HL-60 (cell line): ENCODE data around the gene SCIN.

Source experiments
- DNase-seq, 2 experiments: peaks; one replicate each; pipeline ENCODE4 v3.0.0-alpha.2; 2010 to 2020; ENCODE audit warnings: low read depth in 1 of 2, low spot score in 1 of 2
- H3K27ac ChIP-seq: fragments of 250-450 bp; sonication (Bioruptor Pico); replicated peaks from 2 replicates; pipeline ENCODE4 v1.5.1; 2020; ENCODE audit warnings: mild to moderate bottlenecking, moderate library complexity
- H3K27me3 ChIP-seq: fragments of 250-450 bp; sonication (Bioruptor Pico); 2 replicates; pipeline ENCODE4 v1.5.1; 2021; ENCODE audit warnings: mild to moderate bottlenecking, moderate library complexity; ENCODE audit not compliant: insufficient read depth, poor library complexity, severe bottlenecking
- H3K4me3 ChIP-seq: replicated peaks from 2 replicates; pipeline ENCODE4 v1.5.1; 2011; ENCODE audit warnings: mild to moderate bottlenecking, control low read depth, low read length; ENCODE audit not compliant: insufficient read depth
- GABPA ChIP-seq: IDR thresholded peaks from 2 replicates; pipeline ENCODE4 v1.6.1; 2012; ENCODE audit warnings: low read depth
- POLR2AphosphoS5 ChIP-seq: IDR thresholded peaks from 2 replicates; pipeline ENCODE4 v1.6.1; 2012; ENCODE audit warnings: low read depth
- SPI1 ChIP-seq: IDR thresholded peaks from 2 replicates; pipeline ENCODE4 v1.6.1; 2012; ENCODE audit warnings: low read depth, mild to moderate bottlenecking, borderline replicate concordance
- TF ChIP-seq, protein P1 (sequence below): IDR thresholded peaks from 2 replicates; pipeline ENCODE4 v1.6.1; 2012; ENCODE audit warnings: low read depth; ENCODE audit not compliant: insufficient replicate concordance
- TF ChIP-seq, protein P2 (sequence below): IDR thresholded peaks from one replicate; pipeline ENCODE4 v1.5.1; 2011; ENCODE audit warnings: low read length, control low read depth, inconsistent platforms; ENCODE audit not compliant: insufficient read depth

The SCIN gene

GRCh38 chr7:12706900-12707536 is 136.5 kb downstream of the SCIN start:
- H3K4me3 ChIP-seq: no peak overlapping the region
- no peak for DNase-seq
- H3K27ac ChIP-seq: no peak overlapping the region
- TF ChIP-seq SPI1 (no peak), POLR2AphosphoS5 (no peak), GABPA (no peak)
- TF ChIP-seq, protein P1, sequence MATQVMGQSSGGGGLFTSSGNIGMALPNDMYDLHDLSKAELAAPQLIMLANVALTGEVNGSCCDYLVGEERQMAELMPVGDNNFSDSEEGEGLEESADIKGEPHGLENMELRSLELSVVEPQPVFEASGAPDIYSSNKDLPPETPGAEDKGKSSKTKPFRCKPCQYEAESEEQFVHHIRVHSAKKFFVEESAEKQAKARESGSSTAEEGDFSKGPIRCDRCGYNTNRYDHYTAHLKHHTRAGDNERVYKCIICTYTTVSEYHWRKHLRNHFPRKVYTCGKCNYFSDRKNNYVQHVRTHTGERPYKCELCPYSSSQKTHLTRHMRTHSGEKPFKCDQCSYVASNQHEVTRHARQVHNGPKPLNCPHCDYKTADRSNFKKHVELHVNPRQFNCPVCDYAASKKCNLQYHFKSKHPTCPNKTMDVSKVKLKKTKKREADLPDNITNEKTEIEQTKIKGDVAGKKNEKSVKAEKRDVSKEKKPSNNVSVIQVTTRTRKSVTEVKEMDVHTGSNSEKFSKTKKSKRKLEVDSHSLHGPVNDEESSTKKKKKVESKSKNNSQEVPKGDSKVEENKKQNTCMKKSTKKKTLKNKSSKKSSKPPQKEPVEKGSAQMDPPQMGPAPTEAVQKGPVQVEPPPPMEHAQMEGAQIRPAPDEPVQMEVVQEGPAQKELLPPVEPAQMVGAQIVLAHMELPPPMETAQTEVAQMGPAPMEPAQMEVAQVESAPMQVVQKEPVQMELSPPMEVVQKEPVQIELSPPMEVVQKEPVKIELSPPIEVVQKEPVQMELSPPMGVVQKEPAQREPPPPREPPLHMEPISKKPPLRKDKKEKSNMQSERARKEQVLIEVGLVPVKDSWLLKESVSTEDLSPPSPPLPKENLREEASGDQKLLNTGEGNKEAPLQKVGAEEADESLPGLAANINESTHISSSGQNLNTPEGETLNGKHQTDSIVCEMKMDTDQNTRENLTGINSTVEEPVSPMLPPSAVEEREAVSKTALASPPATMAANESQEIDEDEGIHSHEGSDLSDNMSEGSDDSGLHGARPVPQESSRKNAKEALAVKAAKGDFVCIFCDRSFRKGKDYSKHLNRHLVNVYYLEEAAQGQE: no peak
- TF ChIP-seq, protein P2, sequence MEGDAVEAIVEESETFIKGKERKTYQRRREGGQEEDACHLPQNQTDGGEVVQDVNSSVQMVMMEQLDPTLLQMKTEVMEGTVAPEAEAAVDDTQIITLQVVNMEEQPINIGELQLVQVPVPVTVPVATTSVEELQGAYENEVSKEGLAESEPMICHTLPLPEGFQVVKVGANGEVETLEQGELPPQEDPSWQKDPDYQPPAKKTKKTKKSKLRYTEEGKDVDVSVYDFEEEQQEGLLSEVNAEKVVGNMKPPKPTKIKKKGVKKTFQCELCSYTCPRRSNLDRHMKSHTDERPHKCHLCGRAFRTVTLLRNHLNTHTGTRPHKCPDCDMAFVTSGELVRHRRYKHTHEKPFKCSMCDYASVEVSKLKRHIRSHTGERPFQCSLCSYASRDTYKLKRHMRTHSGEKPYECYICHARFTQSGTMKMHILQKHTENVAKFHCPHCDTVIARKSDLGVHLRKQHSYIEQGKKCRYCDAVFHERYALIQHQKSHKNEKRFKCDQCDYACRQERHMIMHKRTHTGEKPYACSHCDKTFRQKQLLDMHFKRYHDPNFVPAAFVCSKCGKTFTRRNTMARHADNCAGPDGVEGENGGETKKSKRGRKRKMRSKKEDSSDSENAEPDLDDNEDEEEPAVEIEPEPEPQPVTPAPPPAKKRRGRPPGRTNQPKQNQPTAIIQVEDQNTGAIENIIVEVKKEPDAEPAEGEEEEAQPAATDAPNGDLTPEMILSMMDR: no peak
- no peaks in the 10 kb centered on the region for H3K27me3 ChIP-seq

DNA sequence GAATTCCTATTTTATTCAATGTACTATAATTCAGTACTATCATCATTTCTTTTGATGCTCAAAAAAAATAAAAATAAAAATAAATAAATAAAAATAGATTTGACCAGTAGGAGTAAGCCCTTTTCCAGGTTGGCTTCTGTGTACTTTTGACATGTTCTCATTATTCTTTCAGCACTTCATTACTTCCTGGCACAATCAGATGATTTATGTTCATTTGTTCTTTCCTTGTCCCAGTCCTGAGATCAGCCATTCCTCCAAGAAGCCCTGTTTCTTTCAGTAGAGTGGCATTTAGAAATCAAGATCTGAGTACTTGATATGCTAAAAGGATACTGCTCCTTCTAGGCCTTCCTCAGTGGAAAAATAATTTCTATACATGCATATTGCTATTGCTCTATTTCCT is 137.8 kb downstream of the SCIN start:
- DNase-seq: no peak
- H3K27me3 ChIP-seq: no peaks in the 10 kb centered on the region
- no peak overlapping the region for H3K4me3 ChIP-seq
- TF ChIP-seq POLR2AphosphoS5 (no peak), GABPA (no peak), SPI1 (no peak)
- TF ChIP-seq, protein P1: no peak
- TF ChIP-seq, protein P2: no peak
- H3K27ac ChIP-seq: no peak overlapping the region
